A673 (cell line): Measurements from ENCODE around the gene DLGAP1. TPM values are rescaled to one million over a fixed set of nuclear protein-coding genes. Genes with fewer than 3 reads are reported as not detected.
"Not testable (repeated sequence)": the region's sequence is repeated elsewhere in the genome, so short reads cannot be mapped to it uniquely, and the experiment has no call there.

Experiments used
- BruUV-seq: library from RNA; stranded (reverse); fragments of 400-500 nt; replicated peaks from 2 replicates; lab custom pipeline; 2021; lab: Mats Ljungman, UMichigan
- CTCF ChIA-PET: fragments of 300-600 bp; sonication (Branson Sonifier 250); formaldehyde crosslinking; loops from one replicate; lab custom pipeline; 2022; ENCODE audit warnings: antibody characterized with exemption; lab: Charles Lee
- POLR2A ChIA-PET: fragments of 300-600 bp; sonication (Branson Sonifier 250); formaldehyde crosslinking; loops from one replicate; lab custom pipeline; 2022; ENCODE audit warnings: antibody characterized with exemption; ENCODE audit not compliant: low non-redundant PET; lab: Charles Lee
- DNase-seq: peaks from one replicate; pipeline ENCODE4 v3.0.0-alpha.2; 2015; ENCODE audit warnings: low spot score
- H3K27ac ChIP-seq: fragments of 200-600 bp; sonication (generic); 2 replicates; pipeline ENCODE4 v1.5.1; 2016; ENCODE audit warnings: mixed run types, low read depth, mild to moderate bottlenecking, mixed read lengths, antibody characterized with exemption, low read length; ENCODE audit not compliant: poor library complexity, severe bottlenecking
- H3K27me3 ChIP-seq: fragments of 200-600 bp; sonication (generic); replicated peaks from 2 replicates; pipeline ENCODE4 v1.6.1; 2017; ENCODE audit warnings: mixed run types, low read depth, mild to moderate bottlenecking, mixed read lengths, antibody characterized with exemption, low read length; ENCODE audit not compliant: insufficient read depth, poor library complexity
- H3K36me3 ChIP-seq: fragments of 200-600 bp; sonication (generic); 2 replicates; pipeline ENCODE4 v1.6.1; 2016; ENCODE audit warnings: mixed run types, mild to moderate bottlenecking, mixed read lengths, antibody characterized with exemption, low read length; ENCODE audit not compliant: insufficient read depth, poor library complexity, severe bottlenecking
- H3K4me1 ChIP-seq: fragments of 200-600 bp; sonication (generic); 2 replicates; pipeline ENCODE4 v1.6.1; 2017; ENCODE audit warnings: mixed run types, mild to moderate bottlenecking, mixed read lengths, antibody characterized with exemption, low read length; ENCODE audit not compliant: insufficient read depth, poor library complexity, severe bottlenecking
- H3K4me3 ChIP-seq: fragments of 200-600 bp; sonication (generic); 2 replicates; pipeline ENCODE4 v1.5.1; 2016; ENCODE audit warnings: low read depth, mixed run types, mild to moderate bottlenecking, mixed read lengths, low read length; ENCODE audit not compliant: poor library complexity, severe bottlenecking
- H3K9me3 ChIP-seq: fragments of 200-600 bp; sonication (generic); 2 replicates; pipeline ENCODE4 v1.6.1; 2016; ENCODE audit warnings: mixed run types, low read depth, mild to moderate bottlenecking, mixed read lengths, antibody characterized with exemption, low read length; ENCODE audit not compliant: poor library complexity, severe bottlenecking
- CTCF ChIP-seq: fragments of 300-800, 200-600 bp; sonication (generic); conservative IDR thresholded peaks from 2 replicates; pipeline ENCODE4 v1.5.1; 2017; ENCODE audit warnings: low read depth, mild to moderate bottlenecking, antibody characterized with exemption, low read length, moderate library complexity, mixed read lengths
- EZH2 ChIP-seq: fragments of 200-600 bp; sonication (generic); IDR thresholded peaks from 2 replicates; pipeline ENCODE4 v1.6.1; 2017; ENCODE audit warnings: borderline replicate concordance, low read depth, mild to moderate bottlenecking, mixed read lengths, antibody characterized with exemption, low read length; ENCODE audit not compliant: poor library complexity, severe bottlenecking
- intact Hi-C: fragments of 100-400 bp; cut with micrococcal nuclease; formaldehyde crosslinking; loops from one replicate; pipeline ENCODE4 v1.10.0; 2022; ENCODE audit not compliant: unreplicated experiment
- total RNA-seq: library from RNA; stranded (reverse); gene quantifications from 2 replicates; pipeline ENCODE4 v1.2.3, GENCODE V29; 2021

Gene DLGAP1
- total RNA-seq, 1 experiment from 2014 or later, result 135 TPM

GRCh38 chr18:4292696-4293095, 162.4 kb downstream of the DLGAP1 start:
- no peaks in the 10 kb centered on the region for H3K27me3 ChIP-seq
- ChIA-PET CTCF (no interaction called here), POLR2A (no interaction called here)
- no peak for DNase-seq
- H3K36me3 ChIP-seq, result no peaks in the 10 kb centered on the region
- intact Hi-C loops, result no loop called here
- no peak for TF ChIP-seq CTCF
- no peak for TF ChIP-seq EZH2
- no peaks in the 10 kb centered on the region for H3K9me3 ChIP-seq
- BruUV-seq, result no TSS peak
- no peak overlapping the region for H3K27ac ChIP-seq
- H3K4me3 ChIP-seq, result no peak overlapping the region
- peaks cover 6% of the 10 kb centered on the region for H3K4me1 ChIP-seq

DNA sequence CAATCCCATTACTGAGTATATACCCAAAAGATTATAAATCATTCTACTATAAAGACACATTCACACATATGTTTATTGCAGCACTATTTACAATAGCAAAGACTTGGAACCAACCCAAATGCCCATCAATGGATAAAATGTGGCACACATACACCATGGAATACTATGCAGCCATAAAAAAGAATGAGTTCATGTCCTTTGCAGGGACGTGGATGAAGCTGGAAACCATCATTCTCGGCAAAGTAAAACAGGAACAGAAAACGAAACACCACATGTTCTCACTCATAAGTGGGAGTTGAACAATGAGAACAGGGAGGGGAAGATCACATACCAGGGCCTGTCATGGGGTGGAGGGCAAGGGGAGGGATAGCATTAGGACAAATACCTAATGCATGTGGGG, 167.8 kb downstream of the DLGAP1 start:
- H3K36me3 ChIP-seq, intact Hi-C loops, POLR2A ChIA-PET, H3K27me3 ChIP-seq, H3K9me3 ChIP-seq, CTCF ChIA-PET, BruUV-seq, H3K4me3 ChIP-seq, DNase-seq, H3K27ac ChIP-seq: not testable (repeated sequence)
- H3K4me1 ChIP-seq, result peaks cover 32% of the 10 kb centered on the region

- Histone ChIP-seq H3K36me3 (no peaks in the 10 kb centered on the region), H3K9me3 (no peaks in the 10 kb centered on the region), H3K27me3 (no peaks in the 10 kb centered on the region), H3K4me1 (peaks cover 33% of the 10 kb centered on the region), H3K4me3 (no peak overlapping the region), H3K27ac (no peak overlapping the region)
- intact Hi-C loops, result no loop called here
- no TSS peak for BruUV-seq
- ChIA-PET POLR2A (no interaction called here), CTCF (no interaction called here)
- DNase-seq, result no peak
- TF ChIP-seq CTCF (no peak), EZH2 (no peak)
Observed at GRCh38 chr18:4286256-4286655, 168.9 kb downstream of the DLGAP1 start.

DNA sequence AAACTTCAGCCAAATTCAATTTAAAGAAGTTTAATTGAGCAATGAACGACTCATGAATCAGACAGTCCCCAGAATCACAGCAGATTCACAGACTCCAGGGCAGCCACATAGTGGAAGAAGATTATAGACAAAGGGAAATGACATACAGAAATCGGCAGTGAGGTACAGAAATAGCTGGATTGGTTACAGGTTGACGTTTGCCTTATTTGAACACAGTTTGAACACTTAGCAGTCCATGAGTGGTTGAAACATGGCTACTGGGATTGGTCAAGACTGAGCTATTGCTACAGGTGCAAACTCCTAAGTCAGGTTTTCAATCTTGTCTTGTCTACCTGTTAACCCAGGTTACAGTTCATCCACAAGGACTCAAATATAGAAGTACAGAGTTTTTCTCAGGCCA, 169.6 kb downstream of the DLGAP1 start:
- no peaks in the 10 kb centered on the region for H3K36me3 ChIP-seq
- no TSS peak for BruUV-seq
- DNase-seq, result no peak
- TF ChIP-seq EZH2 (no peak), CTCF (no peak)
- CTCF ChIA-PET, result no interaction called here
- intact Hi-C loops, result no loop called here
- no peak overlapping the region for H3K4me3 ChIP-seq
- POLR2A ChIA-PET, result no interaction called here
- H3K4me1 ChIP-seq, result peaks cover 37% of the 10 kb centered on the region
- H3K27me3 ChIP-seq, result no peaks in the 10 kb centered on the region
- no peaks in the 10 kb centered on the region for H3K9me3 ChIP-seq
- no peak overlapping the region for H3K27ac ChIP-seq
